ENCODE results near the gene GDA.

The GDA gene

DNA sequence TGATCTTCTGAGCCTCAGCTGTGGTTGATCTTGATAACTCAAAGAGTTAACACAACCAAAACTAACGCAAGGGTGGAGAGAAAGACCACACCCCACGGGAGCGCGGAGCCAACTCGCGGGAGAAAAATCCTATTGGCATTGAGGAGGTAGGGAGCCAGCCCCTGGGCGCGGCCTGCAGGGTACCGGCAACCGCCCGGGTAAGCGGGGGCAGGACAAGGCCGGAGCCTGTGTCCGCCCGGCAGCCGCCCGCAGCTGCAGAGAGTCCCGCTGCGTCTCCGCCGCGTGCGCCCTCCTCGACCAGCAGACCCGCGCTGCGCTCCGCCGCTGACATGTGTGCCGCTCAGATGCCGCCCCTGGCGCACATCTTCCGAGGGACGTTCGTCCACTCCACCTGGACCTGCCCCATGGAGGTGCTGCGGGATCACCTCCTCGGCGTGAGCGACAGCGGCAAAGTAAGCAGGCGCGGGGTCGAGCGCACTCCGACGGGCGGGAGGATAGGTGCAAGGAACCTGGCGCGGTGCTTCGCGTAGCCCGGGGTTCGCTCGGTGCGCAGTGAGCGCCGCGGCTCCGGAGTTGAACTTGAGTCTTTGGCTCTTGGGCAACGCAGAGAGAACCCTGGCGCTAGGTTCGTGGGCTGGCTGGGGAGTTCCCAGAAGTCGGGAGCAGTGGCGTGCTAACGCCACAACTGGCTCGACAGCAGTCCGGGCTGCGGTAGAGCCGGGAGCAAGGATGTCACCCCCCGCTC is at the start of gene GDA:
Gene GDA, plus strand, starts transcription at position 210 of the 745 bp plus-strand sequence. Its CDS starts 120 bp downstream, at position 330.
- no peak for DNase-seq

DNA sequence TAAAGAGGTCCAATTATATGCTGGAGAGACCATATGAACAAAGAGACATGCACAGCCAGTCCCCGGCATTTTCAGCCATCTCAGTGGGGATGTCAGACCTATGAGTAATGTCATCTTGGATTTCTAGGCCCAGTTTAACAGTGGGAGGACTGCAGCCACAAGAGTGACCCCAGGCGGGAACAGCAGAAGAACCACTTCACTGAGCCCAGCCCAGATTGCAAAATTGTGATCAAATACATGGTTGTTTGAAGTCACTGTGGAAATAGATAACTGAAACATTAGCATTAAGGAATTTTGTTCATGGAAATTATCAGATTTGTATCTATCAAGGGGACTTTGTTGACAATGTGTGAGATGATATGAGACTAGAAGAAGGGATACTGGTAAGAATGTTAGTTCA is 46.7 kb upstream of the GDA start:
- no peak for DNase-seq

DNA sequence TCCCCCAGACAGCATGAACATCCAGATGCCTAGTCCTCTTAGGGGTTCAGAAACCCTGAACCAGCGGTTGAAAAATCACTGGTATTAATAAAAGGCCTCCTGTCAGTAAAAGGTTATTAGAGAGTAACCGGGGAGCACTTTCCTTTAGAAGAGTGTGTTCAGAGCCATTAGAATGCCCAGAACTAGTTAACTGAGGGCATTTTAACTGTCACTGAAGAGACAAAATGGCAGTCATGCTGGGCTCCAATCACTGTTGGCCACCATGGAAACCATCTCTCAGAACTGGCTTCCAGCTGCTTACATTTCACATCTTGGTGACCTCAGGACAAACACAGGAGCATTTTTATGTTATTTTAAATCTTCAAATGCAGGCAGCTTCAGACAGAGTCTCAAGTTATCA is 36.2 kb upstream of the GDA start:
- DNase-seq: no peak

DNA sequence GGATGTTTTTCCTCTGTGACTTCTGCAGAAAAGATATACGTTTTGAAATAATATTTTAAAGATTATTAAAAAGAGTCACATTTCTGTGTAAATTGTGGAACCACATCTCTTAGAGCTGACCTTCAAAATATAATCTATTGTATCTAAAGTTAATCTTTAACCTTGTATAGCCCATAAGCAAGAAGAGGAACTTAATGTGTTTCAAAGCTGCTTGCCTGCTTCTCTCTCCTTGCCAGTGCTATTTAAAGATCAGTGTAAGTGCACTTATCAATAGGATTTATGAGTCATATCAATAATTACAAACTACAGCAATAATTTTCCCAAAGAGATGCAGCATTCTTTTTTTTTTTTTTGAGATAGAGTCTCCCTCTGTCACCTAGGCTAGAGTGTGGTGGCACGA is 29.4 kb upstream of the GDA start:
- no peak for DNase-seq

DNA sequence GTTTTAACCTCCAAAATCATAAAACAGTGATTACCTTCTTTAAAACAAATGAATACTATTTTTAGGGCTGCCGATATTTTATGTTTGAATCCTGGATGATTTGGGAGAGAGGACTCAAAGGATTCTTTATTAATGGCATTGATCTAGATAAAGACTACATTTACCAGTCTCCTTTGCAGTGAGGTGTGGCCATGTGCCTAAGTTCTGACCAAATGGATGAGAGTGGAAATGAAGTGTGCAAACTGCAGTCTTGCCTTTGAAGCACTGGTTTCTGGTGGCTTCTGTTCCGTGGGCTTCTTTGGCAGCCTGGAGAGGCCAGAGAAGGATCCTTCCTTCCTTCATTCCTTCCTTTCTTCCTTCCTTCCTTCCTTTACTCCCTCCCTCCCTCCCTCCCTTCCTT is 24.3 kb upstream of the GDA start:
- DNase-seq: no peak

DNA sequence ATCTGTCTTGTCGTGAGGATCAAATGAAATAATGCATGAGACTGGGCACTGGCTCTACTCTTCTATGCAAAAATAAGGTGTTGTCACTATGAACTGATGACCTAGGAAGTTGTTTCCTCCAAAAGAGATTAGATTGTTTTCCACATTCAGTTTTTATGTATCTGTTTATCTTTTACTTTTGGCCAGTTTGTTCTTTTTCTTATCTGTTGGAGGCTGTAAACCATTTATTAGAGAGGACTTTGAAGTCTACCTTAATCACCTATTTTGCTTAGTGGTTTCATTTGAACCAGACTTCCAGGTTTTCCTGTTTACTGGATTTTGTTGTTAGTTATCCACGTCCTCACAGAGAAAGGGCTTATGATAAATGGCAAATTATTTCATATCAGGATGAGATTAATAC is 21.5 kb upstream of the GDA start:
- DNase-seq: no peak

DNA sequence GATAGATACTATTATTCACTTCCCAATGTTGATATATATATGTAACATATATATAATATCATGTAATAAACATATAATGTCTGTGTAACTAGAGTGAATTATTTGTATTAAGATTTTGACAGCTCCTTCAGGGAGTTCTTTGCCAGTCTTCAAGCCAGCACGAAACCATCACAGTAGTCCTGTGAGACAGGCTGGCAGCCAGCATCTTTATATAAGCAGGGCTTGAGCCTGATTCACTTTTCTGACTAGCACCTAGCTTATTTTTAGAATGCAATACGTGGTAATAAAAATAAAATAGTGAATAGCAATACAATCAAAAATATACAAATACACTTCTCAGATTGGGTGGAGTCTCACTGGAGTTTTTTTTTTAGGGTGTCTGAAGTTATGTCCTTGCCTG is 20.7 kb upstream of the GDA start:
- no peak for DNase-seq

DNA sequence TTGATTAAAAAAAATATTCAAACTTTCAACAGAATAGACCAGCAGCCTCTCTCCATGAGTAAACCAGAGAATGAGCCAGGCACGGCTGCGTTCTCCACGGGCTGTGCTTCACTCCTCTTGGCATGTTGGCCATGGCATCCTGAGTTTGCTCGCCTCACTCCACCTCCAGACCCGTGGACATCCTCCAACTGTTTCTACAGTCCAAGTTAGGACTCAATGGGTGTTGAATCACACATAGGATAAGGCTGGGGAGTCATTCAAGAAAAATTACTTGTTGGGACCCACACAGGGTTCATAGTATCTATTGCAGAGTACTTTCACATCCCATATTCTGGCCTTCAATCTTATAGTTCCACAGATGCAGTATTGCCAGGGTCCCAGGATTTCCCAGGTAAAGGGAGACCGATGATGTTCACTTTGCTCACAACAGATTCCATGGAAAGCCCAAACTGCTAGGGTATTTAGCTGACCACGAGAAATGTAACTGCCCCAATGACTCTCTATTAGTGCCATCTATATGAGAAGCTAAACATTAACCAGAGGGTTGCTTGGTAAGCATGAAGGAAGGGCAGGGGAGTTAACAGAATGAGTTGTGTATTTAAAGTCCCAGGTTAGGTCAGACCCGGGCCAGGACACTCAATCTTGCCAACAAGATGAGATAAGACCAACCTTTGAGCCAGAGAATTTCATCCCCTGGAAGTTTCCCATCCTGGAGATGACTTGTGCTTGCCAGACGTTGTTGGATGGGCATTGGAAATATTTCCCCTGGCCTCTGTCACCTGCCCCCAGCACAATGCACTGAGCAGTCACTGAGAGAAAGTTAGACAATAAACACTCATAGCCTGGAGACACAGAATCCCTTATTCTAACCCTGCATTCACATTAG is 19.7 kb upstream of the GDA start:
- DNase-seq: no peak

DNA sequence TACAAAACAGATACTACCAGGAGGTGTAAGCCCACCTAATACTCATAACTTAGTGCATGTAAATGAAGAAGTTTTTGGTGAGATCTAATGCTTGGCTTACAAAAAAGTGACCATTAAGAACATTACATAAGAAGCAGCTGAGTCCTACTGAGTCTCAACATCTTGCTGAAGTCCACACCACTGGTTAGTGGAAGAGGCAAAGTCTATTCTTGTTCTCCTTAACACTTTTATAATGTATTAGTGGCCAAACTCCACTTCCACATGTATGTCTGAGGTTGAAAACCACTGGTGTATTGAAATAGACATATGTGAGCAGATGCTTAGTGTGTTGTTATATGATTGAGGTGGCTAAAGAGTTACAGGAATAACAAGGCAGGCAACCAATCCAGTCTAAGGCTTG is 18.9 kb upstream of the GDA start:
- DNase-seq: no peak

DNA sequence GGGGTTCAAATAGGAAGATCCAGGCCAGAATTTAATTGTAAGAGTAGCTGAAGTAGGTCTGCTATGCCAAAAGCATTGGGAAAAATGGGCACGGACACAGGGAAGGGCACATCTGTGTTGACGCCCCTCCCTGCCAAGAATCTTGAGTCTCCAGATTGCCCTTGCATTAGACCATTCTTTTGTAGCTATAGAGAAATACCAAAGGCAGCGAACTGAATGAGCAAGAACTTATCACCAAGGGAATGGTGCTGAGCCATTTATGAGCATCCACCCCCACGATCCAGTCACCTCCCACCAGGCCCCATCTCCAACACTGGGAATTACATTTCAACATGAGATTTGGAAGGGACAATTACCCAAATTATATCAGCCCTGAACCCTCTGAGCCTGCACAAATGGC is 18.0 kb upstream of the GDA start:
- DNase-seq: no peak

DNA sequence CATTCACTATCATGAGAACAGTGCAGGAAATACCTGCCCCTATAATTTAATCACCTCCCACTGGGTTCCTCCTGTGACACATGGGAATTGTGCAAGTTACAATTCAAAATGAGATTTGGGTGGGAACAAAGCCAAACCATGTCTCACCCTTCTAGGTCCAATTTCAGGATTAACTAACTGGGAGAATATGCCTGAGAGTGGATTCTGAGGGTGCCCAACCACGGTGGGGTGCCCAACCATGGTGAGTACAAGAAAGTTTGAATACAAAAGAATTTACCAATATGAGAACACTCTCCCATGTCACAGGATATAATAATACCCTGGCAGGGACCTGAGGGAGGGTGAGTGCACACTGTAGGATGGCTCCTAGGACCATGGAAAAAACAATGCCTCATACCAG is 17.2 kb upstream of the GDA start:
- DNase-seq: no peak

DNA sequence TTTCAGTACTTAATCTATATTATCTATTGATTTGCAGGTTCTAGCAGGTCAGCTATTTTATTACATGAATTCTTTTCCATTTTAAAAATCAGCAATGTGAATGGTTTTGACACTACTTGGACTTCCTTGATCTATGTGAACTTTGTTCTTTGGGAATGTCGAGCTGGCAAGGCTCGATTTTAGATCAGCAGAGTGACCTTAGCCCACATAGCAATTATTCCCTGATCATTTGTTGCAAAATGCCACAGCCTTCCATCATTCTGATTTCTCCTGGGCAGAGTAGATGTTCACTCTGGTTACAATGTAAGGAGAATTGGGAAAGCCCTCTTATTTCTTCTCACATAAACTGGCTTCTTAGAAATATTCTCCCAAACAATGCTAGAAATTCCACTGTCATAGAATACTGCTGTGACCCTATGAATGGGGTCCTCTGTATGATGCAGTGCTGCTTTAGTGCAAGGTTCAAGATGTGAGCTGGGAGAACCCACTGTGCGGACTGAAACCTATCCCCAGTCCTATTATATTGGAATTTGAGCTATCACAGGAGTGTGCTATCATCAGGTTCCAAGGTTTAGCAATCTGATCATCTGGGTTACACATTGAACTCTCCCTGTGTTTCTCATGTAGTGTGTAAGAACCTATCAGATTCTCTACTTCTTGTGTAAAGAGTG is 15.7 kb upstream of the GDA start:
- DNase-seq: no peak

DNA sequence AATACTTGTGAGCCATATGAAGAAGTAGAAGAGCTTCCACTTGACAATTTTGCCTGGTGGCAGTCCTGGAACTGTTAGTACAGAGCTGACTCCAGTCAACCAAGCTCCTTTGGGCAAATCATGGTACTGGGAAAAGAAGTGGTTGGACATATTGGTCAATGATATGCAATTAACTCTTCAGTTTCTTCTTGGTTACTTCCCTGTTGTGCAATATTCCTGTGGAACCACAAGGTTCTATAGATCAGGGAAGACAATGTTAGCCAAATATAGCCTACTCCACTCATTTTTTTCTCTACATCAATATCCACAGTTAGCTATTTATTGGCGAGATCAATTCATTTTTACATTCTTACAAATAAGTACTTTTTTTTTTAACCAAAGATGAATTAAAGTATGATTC is 14.4 kb upstream of the GDA start:
- DNase-seq: no peak

DNA sequence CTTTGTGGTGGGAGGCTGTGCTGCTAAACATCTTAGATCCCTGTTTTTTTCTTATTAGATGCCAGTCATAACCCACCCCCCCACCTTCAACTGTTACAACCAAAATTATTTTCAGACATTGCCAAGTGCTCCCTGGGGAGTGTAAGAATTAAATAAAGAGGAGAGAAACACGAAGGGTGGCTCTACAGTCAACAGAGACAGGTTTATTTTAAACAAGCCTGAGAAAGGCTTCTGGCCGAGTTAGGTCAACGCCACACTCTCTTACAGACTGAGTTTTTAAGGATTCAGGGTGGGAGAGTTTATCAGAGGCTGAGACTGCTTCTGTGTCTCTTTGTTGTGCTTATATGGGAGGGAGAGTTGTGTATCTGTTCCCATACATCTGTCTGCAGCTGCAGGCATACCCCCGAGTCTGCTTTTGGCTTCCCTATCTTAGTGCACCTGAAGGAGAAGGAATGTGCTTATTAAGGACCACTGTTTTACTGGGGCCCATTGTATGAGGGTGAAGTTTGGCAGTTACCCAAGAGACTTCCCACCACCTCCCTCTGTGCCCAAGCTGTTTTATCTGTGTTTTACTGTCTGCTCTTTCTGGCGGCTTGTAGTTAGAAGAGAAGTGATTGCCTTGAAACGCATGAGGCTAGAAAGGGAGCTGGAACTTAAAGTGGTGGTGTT is 11.4 kb upstream of the GDA start:
- no peak for DNase-seq

DNA sequence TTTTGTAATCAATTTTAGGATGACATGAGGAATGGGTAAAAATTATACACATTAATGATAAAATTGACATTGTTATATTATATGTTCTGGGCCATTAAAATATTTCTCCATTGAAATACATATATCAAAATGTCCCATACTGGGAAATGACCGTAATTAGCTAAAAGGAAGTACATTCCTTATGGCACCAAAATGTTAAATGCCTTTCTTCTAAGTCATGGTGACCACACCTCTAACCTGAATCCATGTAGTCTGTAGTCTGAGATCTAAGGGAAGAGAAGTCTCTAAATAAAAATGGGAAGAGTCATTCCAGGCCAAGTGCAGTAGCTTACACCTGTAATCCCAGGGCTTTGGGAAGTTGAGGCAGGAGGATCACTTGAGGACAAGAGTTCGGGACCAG is 10.0 kb upstream of the GDA start:
- DNase-seq: no peak

DNA sequence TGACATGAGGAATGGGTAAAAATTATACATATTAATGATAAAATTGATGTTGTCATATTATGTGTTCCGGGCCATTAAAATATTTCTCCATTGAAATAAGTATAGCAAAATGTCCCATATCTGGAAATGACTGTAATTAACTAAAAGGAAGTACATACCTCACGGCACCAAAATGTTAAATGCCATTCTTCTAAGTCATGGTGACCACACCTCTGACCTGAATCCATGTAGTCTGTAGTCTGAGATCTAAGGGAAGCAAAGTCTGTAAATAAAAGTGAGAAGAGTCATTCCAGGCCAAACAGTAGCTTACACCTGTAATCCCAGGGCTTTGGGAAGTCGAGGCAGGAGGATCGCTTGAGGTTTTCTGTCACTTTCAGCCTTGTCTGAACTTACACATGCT is 8.7 kb upstream of the GDA start:
- no peak for DNase-seq

DNA sequence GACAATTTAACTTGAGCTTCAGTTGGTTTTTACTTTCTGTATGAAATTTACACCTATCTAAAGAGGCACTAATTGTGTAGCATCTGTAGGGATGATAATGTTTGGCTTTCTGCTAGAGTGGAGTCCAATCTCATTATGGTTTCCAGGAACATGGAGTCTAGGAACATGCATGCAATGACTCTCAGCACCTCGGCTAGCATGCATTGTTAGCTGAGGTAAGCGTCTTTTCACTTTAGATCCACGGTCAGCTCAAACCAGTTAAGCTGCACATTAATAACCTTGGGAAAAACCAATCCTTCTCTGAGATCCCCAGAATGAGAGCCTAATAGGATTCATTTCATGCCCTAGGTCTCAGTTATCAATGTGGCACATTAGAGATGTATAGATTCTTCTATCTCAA is 7.8 kb upstream of the GDA start:
- DNase-seq: no peak

DNA sequence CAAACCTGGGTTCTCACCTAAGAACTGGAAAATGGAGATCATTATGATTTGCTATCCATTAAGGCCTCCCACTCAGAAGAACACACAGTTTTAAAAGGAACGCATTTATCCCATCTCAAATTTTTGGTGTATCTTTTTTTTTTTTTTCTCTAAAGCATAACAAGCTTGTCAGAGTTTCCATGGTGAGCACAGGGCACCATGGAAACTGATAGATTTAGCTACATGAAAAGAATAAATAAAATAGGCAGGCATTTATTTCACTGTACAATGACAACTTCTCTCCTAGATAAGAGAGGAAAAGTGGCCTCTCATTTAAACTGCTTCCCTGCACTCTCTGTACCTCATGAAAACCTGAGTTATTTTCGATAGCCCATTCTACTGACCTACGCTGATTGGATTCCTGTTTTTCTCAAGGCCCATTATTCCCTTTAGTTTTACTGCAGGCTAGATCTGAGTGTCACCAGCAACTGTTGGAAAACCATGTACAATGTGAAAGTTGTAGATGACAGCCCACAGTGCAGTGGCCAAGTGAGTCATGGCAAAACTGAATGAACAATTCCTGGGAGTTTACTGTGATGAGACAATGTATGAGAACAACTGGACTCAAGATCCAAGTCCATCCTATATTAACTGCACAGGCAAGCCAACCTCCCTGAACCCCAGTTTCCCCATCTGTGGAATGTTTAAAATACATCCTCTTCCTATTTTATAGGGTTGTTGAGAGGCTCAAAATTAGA is 4.3 kb upstream of the GDA start:
- DNase-seq: no peak

DNA sequence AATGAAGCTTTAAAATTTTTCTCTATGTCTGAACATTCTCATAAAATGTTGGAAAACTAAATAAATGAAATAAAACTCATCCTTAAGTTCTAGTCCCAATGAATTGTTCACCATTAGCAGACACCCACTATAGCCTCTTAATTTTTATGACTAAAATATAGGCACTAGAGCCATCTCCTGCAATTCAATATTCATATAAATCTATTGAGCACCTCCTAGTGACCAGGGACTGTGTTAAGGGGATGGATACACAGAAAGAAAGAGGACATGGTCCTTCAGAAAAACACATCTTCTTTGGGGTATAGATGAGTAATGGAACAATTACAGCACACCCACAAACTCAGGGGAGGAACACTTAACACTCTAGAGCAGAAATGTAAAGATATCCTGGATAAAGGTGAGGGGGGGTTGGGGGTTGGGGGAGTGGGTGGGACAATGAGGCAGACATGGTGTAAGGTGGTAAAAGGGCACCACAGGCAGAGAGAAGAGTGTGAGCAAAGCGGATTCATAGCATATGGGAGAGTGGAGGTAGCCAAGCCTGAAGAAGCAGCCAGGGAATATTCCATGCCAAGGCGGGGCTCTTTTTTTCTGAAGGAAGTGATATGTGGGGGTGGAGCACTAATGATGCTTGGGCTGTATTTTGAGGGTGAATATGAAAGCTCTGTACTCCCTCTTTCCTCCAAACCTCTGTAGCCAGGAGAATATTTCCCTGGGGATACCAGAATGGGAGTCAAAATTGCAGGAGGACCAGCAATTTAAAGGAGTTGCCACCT is 3.3 kb upstream of the GDA start:
- DNase-seq: no peak

DNA sequence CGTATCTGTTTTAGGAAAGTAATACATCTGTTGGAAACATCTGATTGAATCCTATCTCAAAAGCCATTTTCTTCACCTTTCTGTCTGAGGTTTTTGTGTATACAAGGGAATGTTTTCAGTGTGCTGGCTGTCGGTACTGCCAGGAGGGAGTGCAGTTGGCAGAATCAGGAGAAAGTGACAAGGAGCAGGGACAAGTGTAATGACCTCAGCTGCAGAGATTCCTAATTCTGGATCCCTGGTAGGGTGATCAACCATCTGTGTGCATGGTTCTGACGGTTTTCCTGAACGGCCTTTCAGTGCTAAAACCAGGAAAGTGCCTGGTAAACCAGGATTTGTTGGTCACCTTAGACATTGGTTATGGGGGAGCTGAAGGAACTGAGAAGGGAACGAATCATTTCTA is 1.6 kb upstream of the GDA start:
- no peak for DNase-seq

DNA sequence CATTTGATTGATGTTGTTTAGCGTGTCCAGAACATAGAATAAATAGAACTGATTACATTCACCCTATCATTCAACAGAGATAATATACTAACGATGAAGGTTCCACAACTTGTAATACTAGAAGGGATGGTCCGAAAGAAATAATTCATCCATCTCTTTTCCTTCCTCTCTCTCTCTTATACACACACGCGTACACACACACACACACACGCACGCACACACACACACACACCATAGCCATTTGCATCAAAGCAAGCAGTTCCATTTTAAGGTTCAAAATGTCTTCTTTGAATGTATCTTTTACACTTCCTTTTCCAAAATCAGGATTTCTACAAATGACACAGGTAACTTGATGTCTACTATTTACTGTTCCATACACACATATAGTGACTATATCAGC is 887 bp downstream of the GDA start:
- DNase-seq: no peak

DNA sequence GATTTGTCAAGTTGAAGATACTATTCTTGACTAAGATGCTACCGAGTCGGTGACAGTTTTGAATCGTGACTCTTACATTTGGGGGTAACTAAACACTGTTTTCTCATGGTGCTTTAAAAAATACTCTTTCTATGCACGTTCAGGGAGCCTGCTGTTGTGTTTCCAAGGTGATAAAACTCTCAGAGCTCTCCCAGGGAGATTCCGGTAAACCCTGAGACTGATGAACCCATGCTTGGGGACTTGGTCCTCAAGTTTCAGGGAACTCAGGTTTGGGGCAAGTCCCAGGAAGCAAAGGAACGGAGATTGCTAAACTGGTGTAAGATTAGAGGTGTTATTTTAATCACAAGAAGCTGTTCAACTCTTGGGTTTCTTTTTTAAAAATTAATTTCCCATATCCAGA is 1.4 kb downstream of the GDA start:
- DNase-seq: no peak

Data from NCI-H1930 (cell line).